ENCODE results near the gene TBCB.

Gene TBCB

GRCh38 chr19:36101550-36102327 is 13.5 kb upstream of the TBCB start:
- Histone ChIP-seq H3K27me3 (ENCODE audit: control insufficient read depth, insufficient read depth, low read length) (no peaks in the 10 kb centered on the region), H3K9me3 (ENCODE audit: control insufficient read depth, insufficient read depth, low read length) (no peaks in the 10 kb centered on the region), H3K36me3 (ENCODE audit: control insufficient read depth, insufficient read depth, low read length) (peaks cover 64% of the 10 kb centered on the region), H3K27ac (ENCODE audit: low read length) (no peak overlapping the region), H3K4me1 (ENCODE audit: control insufficient read depth, insufficient read depth, low read length) (no peaks in the 10 kb centered on the region; the same call in 1 of the 2 replicates), H3K4me3 (ENCODE audit: low read length) (no peak overlapping the region)
- WGBS (ENCODE audit: insufficient coverage, insufficient read length), result no CpG with 5 or more reads among the region's 27 CpGs
- no peak for DNase-seq (ENCODE audit: low read depth, low spot score)

- DNase-seq (ENCODE audit: low read depth, low spot score), result no peak
- Histone ChIP-seq H3K4me3 (ENCODE audit: low read length) (no peak overlapping the region), H3K4me1 (ENCODE audit: control insufficient read depth, insufficient read depth, low read length) (peaks cover 2% of the 10 kb centered on the region; the same call in 1 of the 2 replicates), H3K27me3 (ENCODE audit: control insufficient read depth, insufficient read depth, low read length) (no peaks in the 10 kb centered on the region), H3K36me3 (ENCODE audit: control insufficient read depth, insufficient read depth, low read length) (peaks cover 59% of the 10 kb centered on the region), H3K9me3 (ENCODE audit: control insufficient read depth, insufficient read depth, low read length) (no peaks in the 10 kb centered on the region), H3K27ac (ENCODE audit: low read length) (no peak overlapping the region)
- no CpG with 5 or more reads among the region's 24 CpGs for WGBS (ENCODE audit: insufficient coverage, insufficient read length)
Measured at GRCh38 chr19:36103040-36103626, 12.1 kb upstream of the TBCB start.

GRCh38 chr19:36103842-36104552 is 11.3 kb upstream of the TBCB start:
- no peaks in the 10 kb centered on the region for H3K9me3 ChIP-seq (ENCODE audit: control insufficient read depth, insufficient read depth, low read length)
- no peak overlapping the region for H3K4me3 ChIP-seq (ENCODE audit: low read length)
- DNase-seq (ENCODE audit: low read depth, low spot score), result no peak
- H3K27me3 ChIP-seq (ENCODE audit: control insufficient read depth, insufficient read depth, low read length), result no peaks in the 10 kb centered on the region
- no CpG with 5 or more reads among the region's 12 CpGs for WGBS (ENCODE audit: insufficient coverage, insufficient read length)
- H3K4me1 ChIP-seq (ENCODE audit: control insufficient read depth, insufficient read depth, low read length), result peaks cover 2% of the 10 kb centered on the region; the same call in 1 of the 2 replicates
- no peak overlapping the region for H3K27ac ChIP-seq (ENCODE audit: low read length)
- H3K36me3 ChIP-seq (ENCODE audit: control insufficient read depth, insufficient read depth, low read length), result peaks cover 59% of the 10 kb centered on the region

GRCh38 chr19:36106441-36106840 is 8.8 kb upstream of the TBCB start:
- WGBS (ENCODE audit: insufficient coverage, insufficient read length), result no CpG with 5 or more reads among the region's 6 CpGs

GRCh38 chr19:36106991-36107390 is 8.3 kb upstream of the TBCB start:
- no CpG with 5 or more reads among the region's 5 CpGs for WGBS (ENCODE audit: insufficient coverage, insufficient read length)
- H3K27ac ChIP-seq (ENCODE audit: low read length), result no peak overlapping the region
- no peak for DNase-seq (ENCODE audit: low read depth, low spot score)

More at GRCh38 chr19:36106441-36106840, 8.8 kb upstream of the TBCB start:
- peaks cover 39% of the 10 kb centered on the region for H3K36me3 ChIP-seq (ENCODE audit: control insufficient read depth, insufficient read depth, low read length)
- H3K4me3 ChIP-seq (ENCODE audit: low read length), result no peak overlapping the region
- peaks cover 7% of the 10 kb centered on the region; the same call in 1 of the 2 replicates for H3K4me1 ChIP-seq (ENCODE audit: control insufficient read depth, insufficient read depth, low read length)
- H3K27me3 ChIP-seq (ENCODE audit: control insufficient read depth, insufficient read depth, low read length), result no peaks in the 10 kb centered on the region
- no peak for DNase-seq (ENCODE audit: low read depth, low spot score)
- no peak overlapping the region for H3K27ac ChIP-seq (ENCODE audit: low read length)
- H3K9me3 ChIP-seq (ENCODE audit: control insufficient read depth, insufficient read depth, low read length), result no peaks in the 10 kb centered on the region

GRCh38 chr19:36108684-36109083 is 6.6 kb upstream of the TBCB start:
- Histone ChIP-seq H3K36me3 (ENCODE audit: control insufficient read depth, insufficient read depth, low read length) (peaks cover 26% of the 10 kb centered on the region), H3K27me3 (ENCODE audit: control insufficient read depth, insufficient read depth, low read length) (no peaks in the 10 kb centered on the region), H3K4me3 (ENCODE audit: low read length) (no peak overlapping the region), H3K27ac (ENCODE audit: low read length) (no peak overlapping the region), H3K9me3 (ENCODE audit: control insufficient read depth, insufficient read depth, low read length) (no peaks in the 10 kb centered on the region), H3K4me1 (ENCODE audit: control insufficient read depth, insufficient read depth, low read length) (peaks cover 9% of the 10 kb centered on the region)
- no peak for DNase-seq (ENCODE audit: low read depth, low spot score)
- WGBS (ENCODE audit: insufficient coverage, insufficient read length), result no CpG with 5 or more reads among the region's 3 CpGs

More at GRCh38 chr19:36106991-36107390, 8.3 kb upstream of the TBCB start:
- Histone ChIP-seq H3K27me3 (ENCODE audit: control insufficient read depth, insufficient read depth, low read length) (no peaks in the 10 kb centered on the region), H3K9me3 (ENCODE audit: control insufficient read depth, insufficient read depth, low read length) (no peaks in the 10 kb centered on the region), H3K4me1 (ENCODE audit: control insufficient read depth, insufficient read depth, low read length) (peaks cover 7% of the 10 kb centered on the region; the same call in 1 of the 2 replicates), H3K36me3 (ENCODE audit: control insufficient read depth, insufficient read depth, low read length) (peaks cover 34% of the 10 kb centered on the region), H3K4me3 (ENCODE audit: low read length) (no peak overlapping the region)

GRCh38 chr19:36110487-36111199 is 4.6 kb upstream of the TBCB start, which contains the start of gene OVOL3:
Gene OVOL3 (plus strand): TSS chr19:36111143. CDS start chr19:36111203, 60 bp downstream.
- H3K36me3 ChIP-seq (ENCODE audit: control insufficient read depth, insufficient read depth, low read length), result peaks cover 11% of the 10 kb centered on the region; the same call in 1 of the 2 replicates
- no peaks in the 10 kb centered on the region for H3K9me3 ChIP-seq (ENCODE audit: control insufficient read depth, insufficient read depth, low read length)
- no peak within 1 kb of the TSS for H3K4me3 ChIP-seq (ENCODE audit: low read length)
- DNase-seq (ENCODE audit: low read depth, low spot score), result no peak
- H3K27ac ChIP-seq (ENCODE audit: low read length), result no peak within 1 kb of the TSS
- H3K4me1 ChIP-seq (ENCODE audit: control insufficient read depth, insufficient read depth, low read length), result peaks cover 9% of the 10 kb centered on the region
- H3K27me3 ChIP-seq (ENCODE audit: control insufficient read depth, insufficient read depth, low read length), result no peaks in the 10 kb centered on the region
- WGBS (ENCODE audit: insufficient coverage, insufficient read length), result no CpG with 5 or more reads among the region's 1 CpG

- Histone ChIP-seq H3K9me3 (ENCODE audit: control insufficient read depth, insufficient read depth, low read length) (no peaks in the 10 kb centered on the region), H3K36me3 (ENCODE audit: control insufficient read depth, insufficient read depth, low read length) (peaks cover 11% of the 10 kb centered on the region; the same call in 1 of the 2 replicates), H3K4me3 (ENCODE audit: low read length) (no peak overlapping the region), H3K27ac (ENCODE audit: low read length) (no peak overlapping the region), H3K4me1 (ENCODE audit: control insufficient read depth, insufficient read depth, low read length) (peaks cover 10% of the 10 kb centered on the region), H3K27me3 (ENCODE audit: control insufficient read depth, insufficient read depth, low read length) (no peaks in the 10 kb centered on the region)
- no peak for DNase-seq (ENCODE audit: low read depth, low spot score)
- WGBS (ENCODE audit: insufficient coverage, insufficient read length), result no CpG with 5 or more reads among the region's 13 CpGs
Measured at GRCh38 chr19:36111200-36111539, 4.1 kb upstream of the TBCB start.

- Histone ChIP-seq H3K27me3 (ENCODE audit: control insufficient read depth, insufficient read depth, low read length) (no peaks in the 10 kb centered on the region), H3K36me3 (ENCODE audit: control insufficient read depth, insufficient read depth, low read length) (peaks cover 8% of the 10 kb centered on the region; the same call in 1 of the 2 replicates), H3K4me1 (ENCODE audit: control insufficient read depth, insufficient read depth, low read length) (peaks cover 10% of the 10 kb centered on the region), H3K27ac (ENCODE audit: low read length) (no peak overlapping the region), H3K4me3 (ENCODE audit: low read length) (no peak overlapping the region), H3K9me3 (ENCODE audit: control insufficient read depth, insufficient read depth, low read length) (no peaks in the 10 kb centered on the region)
- DNase-seq (ENCODE audit: low read depth, low spot score), result no peak
- no CpG with 5 or more reads among the region's 10 CpGs for WGBS (ENCODE audit: insufficient coverage, insufficient read length)
Measured at GRCh38 chr19:36112678-36113077, 2.6 kb upstream of the TBCB start.

GRCh38 chr19:36113425-36113824 is 1.8 kb upstream of the TBCB start:
- Histone ChIP-seq H3K9me3 (ENCODE audit: control insufficient read depth, insufficient read depth, low read length) (no peaks in the 10 kb centered on the region), H3K4me1 (ENCODE audit: control insufficient read depth, insufficient read depth, low read length) (peaks cover 8% of the 10 kb centered on the region), H3K4me3 (ENCODE audit: low read length) (no peak overlapping the region), H3K27ac (ENCODE audit: low read length) (no peak overlapping the region), H3K36me3 (ENCODE audit: control insufficient read depth, insufficient read depth, low read length) (peaks cover 8% of the 10 kb centered on the region; the same call in 1 of the 2 replicates), H3K27me3 (ENCODE audit: control insufficient read depth, insufficient read depth, low read length) (no peaks in the 10 kb centered on the region)
- no CpG with 5 or more reads among the region's 34 CpGs for WGBS (ENCODE audit: insufficient coverage, insufficient read length)
- no peak for DNase-seq (ENCODE audit: low read depth, low spot score)
